ENCODE results near the gene TNIP2. TPM values are rescaled to one million over a fixed set of nuclear protein-coding genes. Genes with fewer than 3 reads are reported as not detected.

Gene TNIP2
- total and polyA plus RNA-seq, 2 of the 8 experiments (the other 6 are each of a cell fraction or from before 2014, with no cell fraction given): 23.7 to 37.7 TPM

DNA sequence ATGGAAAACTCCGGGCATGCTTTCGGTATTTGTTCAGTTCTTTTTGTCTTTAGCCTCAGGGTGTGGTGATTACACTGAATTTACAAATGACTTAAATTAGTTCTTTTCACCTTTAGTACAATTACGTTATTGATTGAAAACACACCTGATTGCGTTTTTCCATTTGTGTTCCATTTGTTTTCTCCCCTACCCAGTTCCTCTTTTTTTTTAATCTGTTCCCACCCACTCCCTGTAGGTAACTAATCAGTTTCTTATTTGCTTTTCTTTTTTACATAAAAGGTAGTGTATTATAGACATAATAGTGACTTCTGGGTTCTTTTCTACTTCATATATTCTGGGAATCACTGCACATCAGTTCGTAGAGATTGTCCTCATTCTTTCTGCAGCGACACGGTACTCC is 53.4 kb downstream of the TNIP2 start (continued):
- TF ChIP-seq, protein P1, sequence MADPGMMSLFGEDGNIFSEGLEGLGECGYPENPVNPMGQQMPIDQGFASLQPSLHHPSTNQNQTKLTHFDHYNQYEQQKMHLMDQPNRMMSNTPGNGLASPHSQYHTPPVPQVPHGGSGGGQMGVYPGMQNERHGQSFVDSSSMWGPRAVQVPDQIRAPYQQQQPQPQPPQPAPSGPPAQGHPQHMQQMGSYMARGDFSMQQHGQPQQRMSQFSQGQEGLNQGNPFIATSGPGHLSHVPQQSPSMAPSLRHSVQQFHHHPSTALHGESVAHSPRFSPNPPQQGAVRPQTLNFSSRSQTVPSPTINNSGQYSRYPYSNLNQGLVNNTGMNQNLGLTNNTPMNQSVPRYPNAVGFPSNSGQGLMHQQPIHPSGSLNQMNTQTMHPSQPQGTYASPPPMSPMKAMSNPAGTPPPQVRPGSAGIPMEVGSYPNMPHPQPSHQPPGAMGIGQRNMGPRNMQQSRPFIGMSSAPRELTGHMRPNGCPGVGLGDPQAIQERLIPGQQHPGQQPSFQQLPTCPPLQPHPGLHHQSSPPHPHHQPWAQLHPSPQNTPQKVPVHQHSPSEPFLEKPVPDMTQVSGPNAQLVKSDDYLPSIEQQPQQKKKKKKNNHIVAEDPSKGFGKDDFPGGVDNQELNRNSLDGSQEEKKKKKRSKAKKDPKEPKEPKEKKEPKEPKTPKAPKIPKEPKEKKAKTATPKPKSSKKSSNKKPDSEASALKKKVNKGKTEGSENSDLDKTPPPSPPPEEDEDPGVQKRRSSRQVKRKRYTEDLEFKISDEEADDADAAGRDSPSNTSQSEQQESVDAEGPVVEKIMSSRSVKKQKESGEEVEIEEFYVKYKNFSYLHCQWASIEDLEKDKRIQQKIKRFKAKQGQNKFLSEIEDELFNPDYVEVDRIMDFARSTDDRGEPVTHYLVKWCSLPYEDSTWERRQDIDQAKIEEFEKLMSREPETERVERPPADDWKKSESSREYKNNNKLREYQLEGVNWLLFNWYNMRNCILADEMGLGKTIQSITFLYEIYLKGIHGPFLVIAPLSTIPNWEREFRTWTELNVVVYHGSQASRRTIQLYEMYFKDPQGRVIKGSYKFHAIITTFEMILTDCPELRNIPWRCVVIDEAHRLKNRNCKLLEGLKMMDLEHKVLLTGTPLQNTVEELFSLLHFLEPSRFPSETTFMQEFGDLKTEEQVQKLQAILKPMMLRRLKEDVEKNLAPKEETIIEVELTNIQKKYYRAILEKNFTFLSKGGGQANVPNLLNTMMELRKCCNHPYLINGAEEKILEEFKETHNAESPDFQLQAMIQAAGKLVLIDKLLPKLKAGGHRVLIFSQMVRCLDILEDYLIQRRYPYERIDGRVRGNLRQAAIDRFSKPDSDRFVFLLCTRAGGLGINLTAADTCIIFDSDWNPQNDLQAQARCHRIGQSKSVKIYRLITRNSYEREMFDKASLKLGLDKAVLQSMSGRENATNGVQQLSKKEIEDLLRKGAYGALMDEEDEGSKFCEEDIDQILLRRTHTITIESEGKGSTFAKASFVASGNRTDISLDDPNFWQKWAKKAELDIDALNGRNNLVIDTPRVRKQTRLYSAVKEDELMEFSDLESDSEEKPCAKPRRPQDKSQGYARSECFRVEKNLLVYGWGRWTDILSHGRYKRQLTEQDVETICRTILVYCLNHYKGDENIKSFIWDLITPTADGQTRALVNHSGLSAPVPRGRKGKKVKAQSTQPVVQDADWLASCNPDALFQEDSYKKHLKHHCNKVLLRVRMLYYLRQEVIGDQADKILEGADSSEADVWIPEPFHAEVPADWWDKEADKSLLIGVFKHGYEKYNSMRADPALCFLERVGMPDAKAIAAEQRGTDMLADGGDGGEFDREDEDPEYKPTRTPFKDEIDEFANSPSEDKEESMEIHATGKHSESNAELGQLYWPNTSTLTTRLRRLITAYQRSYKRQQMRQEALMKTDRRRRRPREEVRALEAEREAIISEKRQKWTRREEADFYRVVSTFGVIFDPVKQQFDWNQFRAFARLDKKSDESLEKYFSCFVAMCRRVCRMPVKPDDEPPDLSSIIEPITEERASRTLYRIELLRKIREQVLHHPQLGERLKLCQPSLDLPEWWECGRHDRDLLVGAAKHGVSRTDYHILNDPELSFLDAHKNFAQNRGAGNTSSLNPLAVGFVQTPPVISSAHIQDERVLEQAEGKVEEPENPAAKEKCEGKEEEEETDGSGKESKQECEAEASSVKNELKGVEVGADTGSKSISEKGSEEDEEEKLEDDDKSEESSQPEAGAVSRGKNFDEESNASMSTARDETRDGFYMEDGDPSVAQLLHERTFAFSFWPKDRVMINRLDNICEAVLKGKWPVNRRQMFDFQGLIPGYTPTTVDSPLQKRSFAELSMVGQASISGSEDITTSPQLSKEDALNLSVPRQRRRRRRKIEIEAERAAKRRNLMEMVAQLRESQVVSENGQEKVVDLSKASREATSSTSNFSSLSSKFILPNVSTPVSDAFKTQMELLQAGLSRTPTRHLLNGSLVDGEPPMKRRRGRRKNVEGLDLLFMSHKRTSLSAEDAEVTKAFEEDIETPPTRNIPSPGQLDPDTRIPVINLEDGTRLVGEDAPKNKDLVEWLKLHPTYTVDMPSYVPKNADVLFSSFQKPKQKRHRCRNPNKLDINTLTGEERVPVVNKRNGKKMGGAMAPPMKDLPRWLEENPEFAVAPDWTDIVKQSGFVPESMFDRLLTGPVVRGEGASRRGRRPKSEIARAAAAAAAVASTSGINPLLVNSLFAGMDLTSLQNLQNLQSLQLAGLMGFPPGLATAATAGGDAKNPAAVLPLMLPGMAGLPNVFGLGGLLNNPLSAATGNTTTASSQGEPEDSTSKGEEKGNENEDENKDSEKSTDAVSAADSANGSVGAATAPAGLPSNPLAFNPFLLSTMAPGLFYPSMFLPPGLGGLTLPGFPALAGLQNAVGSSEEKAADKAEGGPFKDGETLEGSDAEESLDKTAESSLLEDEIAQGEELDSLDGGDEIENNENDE (IDR thresholded peaks at IDR 0.05; ENCODE audit: insufficient replicate concordance, low read length): no peak
